Panc1 (cell line): Measurements from ENCODE around the gene CACNA2D4. TPM values are rescaled to one million over a fixed set of nuclear protein-coding genes. Genes with fewer than 3 reads are reported as not detected.

Experiments used
- ATAC-seq: fragments of 200-7000 bp; cut with Tn5 transposase; 2 replicates; pipeline ENCODE4 v1.9.1; 2020; ENCODE audit warnings: mild to moderate bottlenecking, moderate library complexity
- BruUV-seq: library from RNA; stranded (reverse); fragments of 400-500 nt; replicated peaks from 2 replicates; lab custom pipeline; 2021; lab: Mats Ljungman, UMichigan
- CTCF ChIA-PET: fragments of 300-600 bp; sonication (Branson Sonifier 250); formaldehyde crosslinking; loops from one replicate; lab custom pipeline; 2022; ENCODE audit warnings: antibody characterized with exemption; lab: Charles Lee
- POLR2A ChIA-PET: fragments of 300-600 bp; sonication (Branson Sonifier 250); formaldehyde crosslinking; loops from one replicate; lab custom pipeline; 2022; ENCODE audit warnings: antibody characterized with exemption; lab: Charles Lee
- DNase-seq: peaks from one replicate; pipeline ENCODE4 v3.0.0-alpha.2; 2010; ENCODE audit warnings: low read depth, low spot score
- H3K27ac ChIP-seq: 2 replicates; pipeline ENCODE4 v1.5.1; 2011; ENCODE audit warnings: mild to moderate bottlenecking, low read length, inconsistent platforms
- H3K27me3 ChIP-seq: fragments of 200-500 bp; sonication (Bioruptor generic); 2 replicates; pipeline ENCODE4 v1.6.0; 2014; ENCODE audit warnings: low read length, inconsistent platforms; ENCODE audit not compliant: control insufficient read depth, insufficient read depth
- H3K36me3 ChIP-seq: fragments of 200-500 bp; sonication (Bioruptor generic); 2 replicates; pipeline ENCODE4 v1.5.1; 2014; ENCODE audit warnings: inconsistent platforms, mild to moderate bottlenecking, low read length, moderate library complexity; ENCODE audit not compliant: control insufficient read depth, insufficient read depth
- H3K4me1 ChIP-seq: 2 replicates; pipeline ENCODE4 v1.5.1; 2011; ENCODE audit warnings: inconsistent platforms, mild to moderate bottlenecking, low read length, moderate library complexity; ENCODE audit not compliant: control insufficient read depth, insufficient read depth
- H3K4me3 ChIP-seq, 2 experiments: 2 replicates each; pipeline ENCODE4 v1.5.1; 2011 to 2012; ENCODE audit warnings: low read depth in 2 of 2, low read length in 2 of 2, mild to moderate bottlenecking in 2 of 2, inconsistent platforms in 1 of 2, moderate library complexity in 1 of 2
- H3K9me3 ChIP-seq: fragments of 200-500 bp; sonication (Bioruptor generic); 2 replicates; pipeline ENCODE4 v1.5.1; 2014; ENCODE audit warnings: low read depth, mild to moderate bottlenecking, inconsistent platforms, low read length, moderate library complexity; ENCODE audit not compliant: control insufficient read depth, insufficient read depth
- POLR2AphosphoS5 ChIP-seq: IDR thresholded peaks from 2 replicates; pipeline ENCODE4 v1.6.1; 2012; ENCODE audit warnings: mild to moderate bottlenecking, low read depth, low read length, moderate library complexity
- SIN3A ChIP-seq: IDR thresholded peaks from 2 replicates; pipeline ENCODE4 v1.6.1; 2012; ENCODE audit warnings: low read depth, mild to moderate bottlenecking, low read length, moderate library complexity, borderline replicate concordance; ENCODE audit not compliant: insufficient read depth
- TCF7L2 ChIP-seq: IDR thresholded peaks from 2 replicates; pipeline ENCODE4 v1.6.1; 2011; ENCODE audit warnings: mild to moderate bottlenecking, low read depth, low read length, inconsistent platforms
- in situ Hi-C: cut with HindIII; loops from 2 replicates; pipeline ENCODE4 v1.10.0; 2016; ENCODE audit warnings: low sequenced_read_pairs, low pct_unique_long_range_greater_than_20kb
- intact Hi-C: fragments of 100-400 bp; cut with micrococcal nuclease; formaldehyde crosslinking; loops from one replicate; pipeline ENCODE4 v1.10.0; 2022; ENCODE audit not compliant: unreplicated experiment
- total RNA-seq: library from RNA; stranded (reverse); gene quantifications from one replicate; pipeline ENCODE4 v1.2.1, GENCODE V29; 2021; ENCODE audit not compliant: unreplicated experiment
- TF ChIP-seq, protein P1 (sequence below): fragments of 450-650 bp; IDR thresholded peaks from 2 replicates; pipeline ENCODE4 v1.5.1; 2017; ENCODE audit warnings: mild to moderate bottlenecking
- TF ChIP-seq, protein P2 (sequence below), 2 experiments: IDR thresholded peaks; 2 replicates each; pipeline ENCODE4 v1.6.1; 2011 to 2012; ENCODE audit warnings: low read depth in 2 of 2, control low read depth in 1 of 2, low read length in 1 of 2, mild to moderate bottlenecking in 1 of 2, moderate library complexity in 1 of 2; ENCODE audit not compliant: insufficient read depth in 1 of 2

CACNA2D4 gene
- total RNA-seq, 1 experiment from 2014 or later, result 0.15 TPM

DNA sequence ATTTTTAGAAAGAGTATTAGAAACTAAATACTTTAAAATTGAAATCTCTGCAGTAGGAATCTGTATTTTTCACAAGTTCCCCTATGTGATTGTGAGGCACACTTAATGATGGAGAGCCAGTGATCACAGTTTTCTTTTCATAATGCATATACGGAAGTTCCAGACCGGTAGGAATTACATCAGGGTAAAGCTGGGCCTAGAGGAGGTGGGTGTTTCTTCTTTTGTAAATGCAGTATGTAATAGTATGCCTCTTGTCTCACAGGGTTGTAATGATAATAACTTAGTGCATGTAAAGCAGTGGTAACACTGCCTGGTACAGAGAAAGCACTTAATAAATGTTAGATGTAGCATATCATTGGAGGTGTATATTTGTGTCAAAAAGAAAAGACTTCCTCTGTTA, 155.3 kb downstream of the CACNA2D4 start:
- TF ChIP-seq TCF7L2, result no peak
- TF ChIP-seq POLR2AphosphoS5, result no peak
- TF ChIP-seq, protein P1, sequence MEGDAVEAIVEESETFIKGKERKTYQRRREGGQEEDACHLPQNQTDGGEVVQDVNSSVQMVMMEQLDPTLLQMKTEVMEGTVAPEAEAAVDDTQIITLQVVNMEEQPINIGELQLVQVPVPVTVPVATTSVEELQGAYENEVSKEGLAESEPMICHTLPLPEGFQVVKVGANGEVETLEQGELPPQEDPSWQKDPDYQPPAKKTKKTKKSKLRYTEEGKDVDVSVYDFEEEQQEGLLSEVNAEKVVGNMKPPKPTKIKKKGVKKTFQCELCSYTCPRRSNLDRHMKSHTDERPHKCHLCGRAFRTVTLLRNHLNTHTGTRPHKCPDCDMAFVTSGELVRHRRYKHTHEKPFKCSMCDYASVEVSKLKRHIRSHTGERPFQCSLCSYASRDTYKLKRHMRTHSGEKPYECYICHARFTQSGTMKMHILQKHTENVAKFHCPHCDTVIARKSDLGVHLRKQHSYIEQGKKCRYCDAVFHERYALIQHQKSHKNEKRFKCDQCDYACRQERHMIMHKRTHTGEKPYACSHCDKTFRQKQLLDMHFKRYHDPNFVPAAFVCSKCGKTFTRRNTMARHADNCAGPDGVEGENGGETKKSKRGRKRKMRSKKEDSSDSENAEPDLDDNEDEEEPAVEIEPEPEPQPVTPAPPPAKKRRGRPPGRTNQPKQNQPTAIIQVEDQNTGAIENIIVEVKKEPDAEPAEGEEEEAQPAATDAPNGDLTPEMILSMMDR, result no peak
- TF ChIP-seq, protein P2, sequence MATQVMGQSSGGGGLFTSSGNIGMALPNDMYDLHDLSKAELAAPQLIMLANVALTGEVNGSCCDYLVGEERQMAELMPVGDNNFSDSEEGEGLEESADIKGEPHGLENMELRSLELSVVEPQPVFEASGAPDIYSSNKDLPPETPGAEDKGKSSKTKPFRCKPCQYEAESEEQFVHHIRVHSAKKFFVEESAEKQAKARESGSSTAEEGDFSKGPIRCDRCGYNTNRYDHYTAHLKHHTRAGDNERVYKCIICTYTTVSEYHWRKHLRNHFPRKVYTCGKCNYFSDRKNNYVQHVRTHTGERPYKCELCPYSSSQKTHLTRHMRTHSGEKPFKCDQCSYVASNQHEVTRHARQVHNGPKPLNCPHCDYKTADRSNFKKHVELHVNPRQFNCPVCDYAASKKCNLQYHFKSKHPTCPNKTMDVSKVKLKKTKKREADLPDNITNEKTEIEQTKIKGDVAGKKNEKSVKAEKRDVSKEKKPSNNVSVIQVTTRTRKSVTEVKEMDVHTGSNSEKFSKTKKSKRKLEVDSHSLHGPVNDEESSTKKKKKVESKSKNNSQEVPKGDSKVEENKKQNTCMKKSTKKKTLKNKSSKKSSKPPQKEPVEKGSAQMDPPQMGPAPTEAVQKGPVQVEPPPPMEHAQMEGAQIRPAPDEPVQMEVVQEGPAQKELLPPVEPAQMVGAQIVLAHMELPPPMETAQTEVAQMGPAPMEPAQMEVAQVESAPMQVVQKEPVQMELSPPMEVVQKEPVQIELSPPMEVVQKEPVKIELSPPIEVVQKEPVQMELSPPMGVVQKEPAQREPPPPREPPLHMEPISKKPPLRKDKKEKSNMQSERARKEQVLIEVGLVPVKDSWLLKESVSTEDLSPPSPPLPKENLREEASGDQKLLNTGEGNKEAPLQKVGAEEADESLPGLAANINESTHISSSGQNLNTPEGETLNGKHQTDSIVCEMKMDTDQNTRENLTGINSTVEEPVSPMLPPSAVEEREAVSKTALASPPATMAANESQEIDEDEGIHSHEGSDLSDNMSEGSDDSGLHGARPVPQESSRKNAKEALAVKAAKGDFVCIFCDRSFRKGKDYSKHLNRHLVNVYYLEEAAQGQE (IDR thresholded peaks at IDR 0.05; ENCODE audit: insufficient read depth in 1 of 2, low read depth in 2 of 2, low read length in 1 of 2), result no peak
- TF ChIP-seq SIN3A, result no peak
- intact Hi-C loops, result no loop called here
- no peak overlapping the region for H3K4me3 ChIP-seq
- in situ Hi-C loops, result no loop called here
- no peaks in the 10 kb centered on the region for H3K27me3 ChIP-seq
- DNase-seq, result no peak
- H3K36me3 ChIP-seq, result no peaks in the 10 kb centered on the region; the same call in 1 of the 2 replicates
- H3K27ac ChIP-seq, result no peak overlapping the region; the same call in 1 of the 2 replicates
- BruUV-seq, result no TSS peak
- peaks cover 22% of the 10 kb centered on the region for H3K4me1 ChIP-seq
- POLR2A ChIA-PET, result no interaction called here
- CTCF ChIA-PET, result no interaction called here
- no peaks in the 10 kb centered on the region for H3K9me3 ChIP-seq
- ATAC-seq, result no peak

DNA sequence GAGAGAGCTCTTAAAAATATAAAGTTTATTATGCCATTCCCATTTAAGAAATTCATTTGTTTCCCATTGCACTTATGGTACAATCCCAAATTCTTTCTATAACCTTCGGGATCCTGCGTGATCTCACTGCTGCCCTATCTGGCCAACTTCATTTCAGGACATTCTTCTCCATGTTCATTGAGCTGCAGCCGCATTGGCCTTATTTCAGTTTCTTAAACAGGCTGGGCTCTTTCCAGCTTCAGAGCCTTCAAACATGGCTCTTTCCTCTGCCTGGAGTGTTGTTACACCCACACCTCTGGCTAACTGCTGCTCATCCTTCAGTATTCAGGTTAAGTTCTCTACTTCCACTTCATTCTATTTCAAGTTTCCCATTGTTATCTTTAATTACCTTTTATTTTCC, 156.6 kb downstream of the CACNA2D4 start:
- no peak overlapping the region for H3K27ac ChIP-seq
- peaks cover 15% of the 10 kb centered on the region for H3K4me1 ChIP-seq
- TF ChIP-seq POLR2AphosphoS5, result no peak
- no peak for TF ChIP-seq SIN3A
- TF ChIP-seq, protein P2 (IDR thresholded peaks at IDR 0.05; ENCODE audit: insufficient read depth in 1 of 2, low read depth in 2 of 2, low read length in 1 of 2), result no peak
- TF ChIP-seq TCF7L2, result no peak
- TF ChIP-seq, protein P1, result no peak
- BruUV-seq, result no TSS peak
- in situ Hi-C loops, result no loop called here
- H3K27me3 ChIP-seq, result no peaks in the 10 kb centered on the region
- DNase-seq (no peak), ATAC-seq (no peak)
- no peaks in the 10 kb centered on the region for H3K9me3 ChIP-seq
- POLR2A ChIA-PET, result no interaction called here
- H3K36me3 ChIP-seq, result no peaks in the 10 kb centered on the region; the same call in 1 of the 2 replicates
- CTCF ChIA-PET, result no interaction called here
- no peak overlapping the region for H3K4me3 ChIP-seq
- intact Hi-C loops, result no loop called here
